HS-5 (cell line): ENCODE data around the gene VMP1.

ENCODE experiments used
- DNase-seq: peaks from one replicate; pipeline ENCODE4 v3.0.0-alpha.2; 2012; ENCODE audit warnings: low read depth

The VMP1 gene

GRCh38 chr17:59711936-59712335 is 4.5 kb downstream of the VMP1 start:
- no peak for DNase-seq

- no peak for DNase-seq
Observed at GRCh38 chr17:59712862-59713261, 5.4 kb downstream of the VMP1 start.

- no peak for DNase-seq
Observed at GRCh38 chr17:59714255-59714654, 6.8 kb downstream of the VMP1 start.

- no peak for DNase-seq
Observed at GRCh38 chr17:59716427-59716826, 9.0 kb downstream of the VMP1 start.

- no peak for DNase-seq
Observed at GRCh38 chr17:59719526-59719925, 12.1 kb downstream of the VMP1 start.

GRCh38 chr17:59722623-59723022 is 15.2 kb downstream of the VMP1 start:
- no peak for DNase-seq

GRCh38 chr17:59723041-59723440 is 15.6 kb downstream of the VMP1 start:
- no peak for DNase-seq

GRCh38 chr17:59723607-59724006 is 16.2 kb downstream of the VMP1 start:
- DNase-seq = no peak

- no peak for DNase-seq
Observed at GRCh38 chr17:59725691-59726090, 18.2 kb downstream of the VMP1 start.

- no peak for DNase-seq
Observed at GRCh38 chr17:59727817-59728533, 20.5 kb downstream of the VMP1 start.

GRCh38 chr17:59730268-59730834 is 22.9 kb downstream of the VMP1 start:
- DNase-seq = no peak

- no peak for DNase-seq
Observed at GRCh38 chr17:59733697-59734096, 26.2 kb downstream of the VMP1 start.

GRCh38 chr17:59734226-59734625 is 26.8 kb downstream of the VMP1 start:
- DNase-seq = no peak

- no peak for DNase-seq
Observed at GRCh38 chr17:59737324-59737723, 29.9 kb downstream of the VMP1 start.

- no peak for DNase-seq
Observed at GRCh38 chr17:59743842-59744241, 36.4 kb downstream of the VMP1 start.

GRCh38 chr17:59745040-59745439 is 37.6 kb downstream of the VMP1 start:
- no peak for DNase-seq

GRCh38 chr17:59746849-59747445 is 39.5 kb downstream of the VMP1 start:
- DNase-seq = no peak

GRCh38 chr17:59748591-59748990 is 41.1 kb downstream of the VMP1 start:
- DNase-seq = no peak

GRCh38 chr17:59751955-59752413 is 44.5 kb downstream of the VMP1 start:
- DNase-seq = no peak

- DNase-seq = no peak
Observed at GRCh38 chr17:59752446-59752845, 45.0 kb downstream of the VMP1 start.

GRCh38 chr17:59752922-59753321 is 45.5 kb downstream of the VMP1 start:
- DNase-seq = no peak

GRCh38 chr17:59753522-59754467 is 46.3 kb downstream of the VMP1 start:
- DNase-seq = peak; percentile 89
